Upper lobe of left lung (tissue), 6 donors: ENCODE results near the gene CSN3. TPM values are rescaled to one million over a fixed set of nuclear protein-coding genes. Genes with fewer than 3 reads are reported as not detected.

Experiments used
- ATAC-seq, 2 donors: fragments of 200-7000 bp; cut with Tn5 transposase; one replicate each; pipeline ENCODE4 v1.9.1; 2022; ENCODE audit warnings: mild to moderate bottlenecking in 2 of 2, moderate library complexity in 2 of 2; ENCODE audit not compliant: low FRiP score in 2 of 2
- DNase-seq, 2 donors: peaks; one replicate each; pipeline ENCODE4 v3.0.0-alpha.2; 2019 to 2020
- H3K27ac ChIP-seq, 4 donors: fragments of 200-600 bp; sonication (generic); one replicate each; pipeline ENCODE4 v1.5.1; 2016 to 2019
- H3K27me3 ChIP-seq, 4 donors: fragments of 200-600 bp; sonication (generic); one replicate each; pipeline ENCODE4 v1.5.1; 2017 to 2019
- H3K36me3 ChIP-seq, 4 donors: fragments of 200-600 bp; sonication (generic); one replicate each; pipeline ENCODE4 v1.5.1; 2016 to 2019
- H3K4me1 ChIP-seq, 4 donors: fragments of 200-600 bp; sonication (generic); one replicate each; pipeline ENCODE4 v1.5.1; 2018 to 2019
- H3K4me3 ChIP-seq, 4 donors: fragments of 200-600 bp; sonication (generic); one replicate each; pipeline ENCODE4 v1.5.1; 2017 to 2019; ENCODE audit warnings: mild to moderate bottlenecking in 2 of 4, moderate library complexity in 1 of 4
- H3K9me3 ChIP-seq, 4 donors: fragments of 200-600 bp; sonication (generic); one replicate each; pipeline ENCODE4 v1.5.1; 2018 to 2019
- EP300 ChIP-seq, 4 donors: sonication (generic); formaldehyde crosslinking; IDR thresholded peaks; one replicate each; pipeline ENCODE4 v1.5.1; 2017; ENCODE audit warnings: antibody characterized with exemption in 4 of 4, control low read depth in 2 of 4
- POLR2A ChIP-seq, 4 donors: fragments of 450-650 bp; IDR thresholded peaks; one replicate each; pipeline ENCODE4 v1.5.1; 2016 to 2017; ENCODE audit warnings: antibody characterized with exemption in 4 of 4, mild to moderate bottlenecking in 2 of 4
- POLR2AphosphoS5 ChIP-seq, 2 donors: sonication (generic); formaldehyde crosslinking; IDR thresholded peaks; one replicate each; pipeline ENCODE4 v1.5.1; 2017; ENCODE audit warnings: antibody characterized with exemption in 2 of 2
- WGBS, 2 donors: methylation state at CpG; one replicate each; pipeline ENCODE4 v1.1.5; 2017 to 2018; 5-methylcytosine and 5-hydroxymethylcytosine counted together
- total RNA-seq, 6 donors: library from RNA; depleted of rRNA in 4 of 6; stranded (reverse); fragments of >200 nt in 4 of 6; gene quantifications; one replicate each; pipeline versions ENCODE4 v1.1.0 to v1.2.1, GENCODE V29; 2016 to 2021
- TF ChIP-seq, protein P1 (sequence below), 6 experiments: fragments of 450-650 bp in 4 of 6; fragments of 200-600 bp in 2 of 6; sonication (generic) in 2 of 6; IDR thresholded peaks; one replicate each; pipeline ENCODE4 v1.5.1; 2016 to 2019; ENCODE audit warnings: antibody characterized with exemption in 6 of 6
- donor health status: DM: no; HTN: no; CAD: no; lungs with moderate emphysema.
- donor health status: DM: no; HTN: yes; CAD: no; lungs with severe emphysema.

The CSN3 gene
- total RNA-seq, 6 donors from 2014 or later = not detected

DNA sequence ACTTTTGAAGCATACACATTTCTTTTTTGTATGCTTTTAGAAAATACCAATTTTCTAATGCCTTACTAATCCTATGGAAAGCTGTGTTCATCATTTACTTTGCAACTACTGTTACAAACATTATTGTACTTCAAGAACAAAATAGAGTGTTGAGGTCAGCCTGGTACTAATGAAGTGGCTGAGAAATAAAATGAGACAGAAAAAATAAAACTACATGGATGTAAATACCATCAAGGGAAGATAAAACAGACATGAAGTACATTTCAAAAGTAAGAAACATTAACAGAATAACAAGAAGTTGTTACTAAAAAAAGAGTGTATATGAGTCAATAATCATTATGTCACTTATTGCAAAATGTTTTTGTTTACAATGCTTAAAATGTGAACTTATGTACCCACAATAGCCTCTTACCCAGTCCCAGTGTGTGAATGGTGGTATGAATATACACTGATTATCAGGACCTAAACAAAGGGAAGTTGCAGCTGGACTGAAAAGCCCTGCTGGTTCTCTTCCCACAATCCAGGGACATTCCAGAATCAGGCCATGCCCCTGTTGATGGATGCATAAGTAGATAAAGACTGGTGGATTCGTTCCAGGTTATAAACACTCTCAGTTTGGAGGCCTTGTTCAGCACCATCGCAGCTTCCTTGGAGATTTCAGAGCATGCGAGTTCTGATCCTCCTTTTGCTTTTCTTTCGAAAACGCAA lies 2.4 kb upstream of the CSN3 start:
- no peak overlapping the region for H3K4me3 ChIP-seq
- no peak overlapping the region for H3K27ac ChIP-seq
- no peaks in the 10 kb centered on the region for H3K9me3 ChIP-seq
- 51 to 60% methylated on average over 5 of the region's 5 CpGs for WGBS, 2 donors
- H3K4me1 ChIP-seq = no peaks in the 10 kb centered on the region
- no peaks in the 10 kb centered on the region for H3K36me3 ChIP-seq
- TF ChIP-seq POLR2A (IDR thresholded peaks at IDR 0.05) (no peak), POLR2AphosphoS5 (IDR thresholded peaks at IDR 0.05) (no peak), EP300 (IDR thresholded peaks at IDR 0.05) (no peak)
- TF ChIP-seq, protein P1, sequence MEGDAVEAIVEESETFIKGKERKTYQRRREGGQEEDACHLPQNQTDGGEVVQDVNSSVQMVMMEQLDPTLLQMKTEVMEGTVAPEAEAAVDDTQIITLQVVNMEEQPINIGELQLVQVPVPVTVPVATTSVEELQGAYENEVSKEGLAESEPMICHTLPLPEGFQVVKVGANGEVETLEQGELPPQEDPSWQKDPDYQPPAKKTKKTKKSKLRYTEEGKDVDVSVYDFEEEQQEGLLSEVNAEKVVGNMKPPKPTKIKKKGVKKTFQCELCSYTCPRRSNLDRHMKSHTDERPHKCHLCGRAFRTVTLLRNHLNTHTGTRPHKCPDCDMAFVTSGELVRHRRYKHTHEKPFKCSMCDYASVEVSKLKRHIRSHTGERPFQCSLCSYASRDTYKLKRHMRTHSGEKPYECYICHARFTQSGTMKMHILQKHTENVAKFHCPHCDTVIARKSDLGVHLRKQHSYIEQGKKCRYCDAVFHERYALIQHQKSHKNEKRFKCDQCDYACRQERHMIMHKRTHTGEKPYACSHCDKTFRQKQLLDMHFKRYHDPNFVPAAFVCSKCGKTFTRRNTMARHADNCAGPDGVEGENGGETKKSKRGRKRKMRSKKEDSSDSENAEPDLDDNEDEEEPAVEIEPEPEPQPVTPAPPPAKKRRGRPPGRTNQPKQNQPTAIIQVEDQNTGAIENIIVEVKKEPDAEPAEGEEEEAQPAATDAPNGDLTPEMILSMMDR (IDR thresholded peaks at IDR 0.05) = no peak
- ATAC-seq = no peak
- no peaks in the 10 kb centered on the region for H3K27me3 ChIP-seq
- no peak for DNase-seq

GRCh38 chr4:70243091-70243490 lies 694 bp downstream of the CSN3 start:
- H3K27me3 ChIP-seq = no peaks in the 10 kb centered on the region
- no peaks in the 10 kb centered on the region for H3K9me3 ChIP-seq
- no peak for TF ChIP-seq EP300 (IDR thresholded peaks at IDR 0.05)
- TF ChIP-seq POLR2A (IDR thresholded peaks at IDR 0.05) = no peak
- TF ChIP-seq, protein P1 (IDR thresholded peaks at IDR 0.05) = no peak
- TF ChIP-seq POLR2AphosphoS5 (IDR thresholded peaks at IDR 0.05) = no peak
- WGBS, 2 donors = 61 to 66% methylated on average over 4 of the region's 4 CpGs
- no peaks in the 10 kb centered on the region for H3K36me3 ChIP-seq
- DNase-seq = no peak
- H3K4me1 ChIP-seq = no peaks in the 10 kb centered on the region
- no peak overlapping the region for H3K4me3 ChIP-seq
- H3K27ac ChIP-seq = no peak overlapping the region
- no peak for ATAC-seq

- no peak for ATAC-seq
Observed at GRCh38 chr4:70251250-70251944, 9.0 kb downstream of the CSN3 start.

GRCh38 chr4:70251945-70252277 lies 9.5 kb downstream of the CSN3 start:
- DNase-seq (no peak), ATAC-seq (no peak)
- H3K36me3 ChIP-seq = no peaks in the 10 kb centered on the region
- WGBS, 2 donors = 71 to 72% methylated on average over 1 of the region's 1 CpG
- TF ChIP-seq POLR2A (IDR thresholded peaks at IDR 0.05) = no peak
- TF ChIP-seq, protein P1 (IDR thresholded peaks at IDR 0.05) = no peak
- TF ChIP-seq EP300 (IDR thresholded peaks at IDR 0.05) = no peak
- no peak for TF ChIP-seq POLR2AphosphoS5 (IDR thresholded peaks at IDR 0.05)
- no peak overlapping the region for H3K4me3 ChIP-seq
- H3K27me3 ChIP-seq = no peaks in the 10 kb centered on the region
- no peak overlapping the region for H3K27ac ChIP-seq
- H3K9me3 ChIP-seq = no peaks in the 10 kb centered on the region
- H3K4me1 ChIP-seq = no peaks in the 10 kb centered on the region

More at GRCh38 chr4:70251250-70251944, 9.0 kb downstream of the CSN3 start:
- Histone ChIP-seq H3K9me3 (no peaks in the 10 kb centered on the region), H3K27me3 (no peaks in the 10 kb centered on the region), H3K36me3 (no peaks in the 10 kb centered on the region), H3K4me1 (no peaks in the 10 kb centered on the region), H3K27ac (no peak overlapping the region), H3K4me3 (no peak overlapping the region)
- no peak for DNase-seq
- 79 to 81% methylated on average over 3 of the region's 3 CpGs for WGBS, 2 donors
- TF ChIP-seq, protein P1 (IDR thresholded peaks at IDR 0.05) = no peak
- no peak for TF ChIP-seq POLR2AphosphoS5 (IDR thresholded peaks at IDR 0.05)
- no peak for TF ChIP-seq EP300 (IDR thresholded peaks at IDR 0.05)
- TF ChIP-seq POLR2A (IDR thresholded peaks at IDR 0.05) = no peak
